Measurements from ENCODE around the gene C1QTNF3. TPM values are rescaled to one million over a fixed set of nuclear protein-coding genes. Genes with fewer than 3 reads are reported as not detected.

Gene C1QTNF3
- total RNA-seq, 1 experiment from 2014 or later: 2.1 TPM

DNA sequence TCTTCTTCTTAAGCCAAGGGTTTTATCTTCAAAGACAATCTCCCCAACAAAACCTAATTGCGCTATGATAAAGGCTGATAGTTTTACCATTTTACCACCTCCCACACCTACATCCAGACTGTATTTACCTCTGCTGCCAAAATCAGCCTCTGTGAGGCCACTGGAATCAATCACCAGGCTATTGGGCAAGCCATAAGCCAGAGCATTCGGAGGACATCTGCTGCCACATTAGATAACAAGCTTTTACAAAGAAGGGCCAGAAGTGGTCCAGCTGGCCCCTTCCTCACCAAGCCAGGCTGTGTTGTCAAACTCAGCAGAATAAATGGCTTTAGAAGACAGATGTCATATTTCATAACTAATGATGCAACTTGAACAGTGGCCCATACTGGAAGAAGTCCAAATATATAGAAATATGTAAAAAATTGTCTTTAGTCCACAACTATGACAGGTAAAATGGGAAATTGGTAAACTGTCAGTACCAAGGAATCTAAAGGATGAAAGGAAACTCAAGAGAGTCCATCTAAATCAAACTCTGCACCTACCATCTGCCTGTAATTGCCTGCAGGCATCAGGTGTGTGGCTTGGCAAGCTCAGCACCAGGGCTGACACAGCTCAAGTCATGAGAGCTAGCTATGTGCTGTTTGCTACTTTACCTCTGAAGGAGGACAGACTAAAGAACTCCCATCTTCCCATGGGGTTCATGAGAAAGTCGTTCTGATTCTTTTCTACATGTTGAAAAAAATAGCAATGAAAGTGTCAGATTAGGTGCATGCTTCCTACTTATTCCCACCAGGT, 74.6 kb downstream of the C1QTNF3 start:
- no peak for DNase-seq (ENCODE audit: low spot score)
- H3K4me3 Mint-ChIP-seq: no peak overlapping the region
- TF ChIP-seq, protein P1, sequence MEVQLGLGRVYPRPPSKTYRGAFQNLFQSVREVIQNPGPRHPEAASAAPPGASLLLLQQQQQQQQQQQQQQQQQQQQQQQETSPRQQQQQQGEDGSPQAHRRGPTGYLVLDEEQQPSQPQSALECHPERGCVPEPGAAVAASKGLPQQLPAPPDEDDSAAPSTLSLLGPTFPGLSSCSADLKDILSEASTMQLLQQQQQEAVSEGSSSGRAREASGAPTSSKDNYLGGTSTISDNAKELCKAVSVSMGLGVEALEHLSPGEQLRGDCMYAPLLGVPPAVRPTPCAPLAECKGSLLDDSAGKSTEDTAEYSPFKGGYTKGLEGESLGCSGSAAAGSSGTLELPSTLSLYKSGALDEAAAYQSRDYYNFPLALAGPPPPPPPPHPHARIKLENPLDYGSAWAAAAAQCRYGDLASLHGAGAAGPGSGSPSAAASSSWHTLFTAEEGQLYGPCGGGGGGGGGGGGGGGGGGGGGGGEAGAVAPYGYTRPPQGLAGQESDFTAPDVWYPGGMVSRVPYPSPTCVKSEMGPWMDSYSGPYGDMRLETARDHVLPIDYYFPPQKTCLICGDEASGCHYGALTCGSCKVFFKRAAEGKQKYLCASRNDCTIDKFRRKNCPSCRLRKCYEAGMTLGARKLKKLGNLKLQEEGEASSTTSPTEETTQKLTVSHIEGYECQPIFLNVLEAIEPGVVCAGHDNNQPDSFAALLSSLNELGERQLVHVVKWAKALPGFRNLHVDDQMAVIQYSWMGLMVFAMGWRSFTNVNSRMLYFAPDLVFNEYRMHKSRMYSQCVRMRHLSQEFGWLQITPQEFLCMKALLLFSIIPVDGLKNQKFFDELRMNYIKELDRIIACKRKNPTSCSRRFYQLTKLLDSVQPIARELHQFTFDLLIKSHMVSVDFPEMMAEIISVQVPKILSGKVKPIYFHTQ (CRISPR knock-in tag; IDR thresholded peaks at IDR 0.05): no peak
- TF ChIP-seq ATF1 (CRISPR knock-in tag; IDR thresholded peaks at IDR 0.05) (no peak), ZBTB21 (CRISPR knock-in tag; IDR thresholded peaks at IDR 0.05; ENCODE audit: borderline replicate concordance) (no peak), SMAD3 (CRISPR knock-in tag; IDR thresholded peaks at IDR 0.05; ENCODE audit: borderline replicate concordance) (no peak), EMX1 (CRISPR knock-in tag; IDR thresholded peaks at IDR 0.05) (no peak), NR2C2 (CRISPR knock-in tag; IDR thresholded peaks at IDR 0.05) (no peak), CREM (CRISPR knock-in tag; IDR thresholded peaks at IDR 0.05) (no peak), TEAD1 (CRISPR knock-in tag; IDR thresholded peaks at IDR 0.05) (no peak), MYBL2 (CRISPR knock-in tag; IDR thresholded peaks at IDR 0.05) (no peak), FOXJ3 (CRISPR knock-in tag; IDR thresholded peaks at IDR 0.05; ENCODE audit: borderline replicate concordance) (no peak), PRRX2 (CRISPR knock-in tag; IDR thresholded peaks at IDR 0.05) (no peak), FOXP1 (CRISPR knock-in tag; IDR thresholded peaks at IDR 0.05; ENCODE audit: borderline replicate concordance) (no peak)
- TF ChIP-seq, protein P2, sequence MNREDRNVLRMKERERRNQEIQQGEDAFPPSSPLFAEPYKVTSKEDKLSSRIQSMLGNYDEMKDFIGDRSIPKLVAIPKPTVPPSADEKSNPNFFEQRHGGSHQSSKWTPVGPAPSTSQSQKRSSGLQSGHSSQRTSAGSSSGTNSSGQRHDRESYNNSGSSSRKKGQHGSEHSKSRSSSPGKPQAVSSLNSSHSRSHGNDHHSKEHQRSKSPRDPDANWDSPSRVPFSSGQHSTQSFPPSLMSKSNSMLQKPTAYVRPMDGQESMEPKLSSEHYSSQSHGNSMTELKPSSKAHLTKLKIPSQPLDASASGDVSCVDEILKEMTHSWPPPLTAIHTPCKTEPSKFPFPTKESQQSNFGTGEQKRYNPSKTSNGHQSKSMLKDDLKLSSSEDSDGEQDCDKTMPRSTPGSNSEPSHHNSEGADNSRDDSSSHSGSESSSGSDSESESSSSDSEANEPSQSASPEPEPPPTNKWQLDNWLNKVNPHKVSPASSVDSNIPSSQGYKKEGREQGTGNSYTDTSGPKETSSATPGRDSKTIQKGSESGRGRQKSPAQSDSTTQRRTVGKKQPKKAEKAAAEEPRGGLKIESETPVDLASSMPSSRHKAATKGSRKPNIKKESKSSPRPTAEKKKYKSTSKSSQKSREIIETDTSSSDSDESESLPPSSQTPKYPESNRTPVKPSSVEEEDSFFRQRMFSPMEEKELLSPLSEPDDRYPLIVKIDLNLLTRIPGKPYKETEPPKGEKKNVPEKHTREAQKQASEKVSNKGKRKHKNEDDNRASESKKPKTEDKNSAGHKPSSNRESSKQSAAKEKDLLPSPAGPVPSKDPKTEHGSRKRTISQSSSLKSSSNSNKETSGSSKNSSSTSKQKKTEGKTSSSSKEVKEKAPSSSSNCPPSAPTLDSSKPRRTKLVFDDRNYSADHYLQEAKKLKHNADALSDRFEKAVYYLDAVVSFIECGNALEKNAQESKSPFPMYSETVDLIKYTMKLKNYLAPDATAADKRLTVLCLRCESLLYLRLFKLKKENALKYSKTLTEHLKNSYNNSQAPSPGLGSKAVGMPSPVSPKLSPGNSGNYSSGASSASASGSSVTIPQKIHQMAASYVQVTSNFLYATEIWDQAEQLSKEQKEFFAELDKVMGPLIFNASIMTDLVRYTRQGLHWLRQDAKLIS (CRISPR knock-in tag; IDR thresholded peaks at IDR 0.05; ENCODE audit: borderline replicate concordance): no peak
- TF ChIP-seq, protein P3, sequence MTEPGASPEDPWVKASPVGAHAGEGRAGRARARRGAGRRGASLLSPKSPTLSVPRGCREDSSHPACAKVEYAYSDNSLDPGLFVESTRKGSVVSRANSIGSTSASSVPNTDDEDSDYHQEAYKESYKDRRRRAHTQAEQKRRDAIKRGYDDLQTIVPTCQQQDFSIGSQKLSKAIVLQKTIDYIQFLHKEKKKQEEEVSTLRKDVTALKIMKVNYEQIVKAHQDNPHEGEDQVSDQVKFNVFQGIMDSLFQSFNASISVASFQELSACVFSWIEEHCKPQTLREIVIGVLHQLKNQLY (CRISPR knock-in tag; IDR thresholded peaks at IDR 0.05): no peak
- TF ChIP-seq, protein P4, sequence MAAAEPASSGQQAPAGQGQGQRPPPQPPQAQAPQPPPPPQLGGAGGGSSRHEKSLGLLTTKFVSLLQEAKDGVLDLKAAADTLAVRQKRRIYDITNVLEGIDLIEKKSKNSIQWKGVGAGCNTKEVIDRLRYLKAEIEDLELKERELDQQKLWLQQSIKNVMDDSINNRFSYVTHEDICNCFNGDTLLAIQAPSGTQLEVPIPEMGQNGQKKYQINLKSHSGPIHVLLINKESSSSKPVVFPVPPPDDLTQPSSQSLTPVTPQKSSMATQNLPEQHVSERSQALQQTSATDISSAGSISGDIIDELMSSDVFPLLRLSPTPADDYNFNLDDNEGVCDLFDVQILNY (CRISPR knock-in tag; IDR thresholded peaks at IDR 0.05): no peak
- no peak overlapping the region for H3K27ac Mint-ChIP-seq
- H3K9me3 Mint-ChIP-seq: no peaks in the 10 kb centered on the region
- ChIA-PET POLR2A (no interaction called here), CTCF (interaction anchor here (1.6 to 2.2 kb wide), 3 partner anchors 11 to 380 kb away, joined by 5 to 29 read pairs (median 20); no protein-coding TSS in a partner anchor)
- H3K36me3 Mint-ChIP-seq: no peaks in the 10 kb centered on the region
- H3K4me1 Mint-ChIP-seq: peaks cover 12% of the 10 kb centered on the region
- no peaks in the 10 kb centered on the region for H3K27me3 Mint-ChIP-seq (ENCODE audit: low read depth)
- no peak for ATAC-seq

Other genes with a start within 250 kb of the C1QTNF3 start
- 10.2 to 13.5 TPM (median 11.5 TPM) in 3 replicates for gene ADAMTS12, start 151.2 kb downstream of the C1QTNF3 start, total RNA-seq (2021)
- 0.09 to 0.41 TPM (median 0.22 TPM) in 3 replicates for gene RXFP3, start 106.8 kb downstream of the C1QTNF3 start, total RNA-seq (2021)
- gene SLC45A2, start 58.5 kb downstream of the C1QTNF3 start, total RNA-seq (2021): not detected in 3 replicates
- 11.2 to 12.0 TPM (median 11.9 TPM) in 3 replicates for gene AMACR, start 35.2 kb downstream of the C1QTNF3 start, total RNA-seq (2021)

All from WTC11 (cell line).